ENCODE measurements around the gene ITPK1.

Gene ITPK1

DNA sequence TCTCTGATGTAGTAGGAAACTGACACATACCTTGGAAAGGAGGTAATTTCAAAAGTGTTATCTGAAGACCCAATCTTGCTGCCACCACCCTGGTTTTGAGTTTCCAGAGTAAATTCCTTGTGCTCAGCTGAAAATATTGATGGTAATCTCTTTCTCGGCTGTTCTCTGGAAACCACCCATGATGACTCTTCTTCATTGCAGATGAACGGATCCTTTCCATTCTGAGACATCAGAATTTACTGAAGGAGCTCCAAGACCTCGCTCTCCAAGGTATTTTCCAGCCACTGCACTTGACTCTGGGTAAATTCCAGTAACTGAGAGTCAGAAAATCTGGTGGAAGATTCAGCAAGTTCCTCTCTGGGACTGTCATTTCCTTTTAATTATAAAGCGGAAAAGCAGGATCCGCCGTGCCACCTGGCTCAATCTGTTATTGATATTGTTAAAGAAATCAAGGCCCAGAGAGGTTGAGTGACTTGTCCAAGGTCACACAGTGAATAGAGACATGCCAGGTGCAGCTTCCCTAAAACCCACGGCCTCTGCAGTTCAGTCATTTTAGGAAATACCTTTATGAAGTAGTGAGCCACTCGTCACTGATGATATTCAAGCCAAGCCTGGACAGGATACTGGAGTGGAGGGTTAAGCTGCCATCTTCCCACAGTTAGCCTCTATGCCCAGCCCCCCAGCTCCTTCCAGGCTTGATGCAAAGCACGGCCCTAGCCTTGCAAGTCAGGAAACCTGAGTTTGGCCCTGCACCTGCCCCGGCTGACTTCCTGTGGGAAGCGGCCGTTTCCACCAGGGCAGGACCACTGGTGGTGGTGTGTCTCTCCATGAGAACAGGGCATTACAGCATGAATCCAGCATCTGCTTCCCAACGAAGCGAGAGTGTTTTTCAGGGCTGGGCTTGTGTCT is 188.1 kb downstream of the ITPK1 start:
- Histone ChIP-seq H4K20me1 (ENCODE audit: insufficient read depth) (no peaks in the 10 kb centered on the region), H3K4me2 (no peak overlapping the region), H3K9ac (no peak overlapping the region), H3K27ac (no peak overlapping the region), H3K36me3 (ENCODE audit: insufficient read depth) (no peaks in the 10 kb centered on the region), H3K4me3 (IDR thresholded peaks at IDR 0.05; ENCODE audit: insufficient read depth, low read depth, low read length) (no peak overlapping the region), H3K4me1 (ENCODE audit: low read depth, poor library complexity, severe bottlenecking) (peaks cover 10% of the 10 kb centered on the region), H3K27me3 (ENCODE audit: insufficient read depth, low read depth) (no peaks in the 10 kb centered on the region), H3K79me2 (ENCODE audit: insufficient read depth, low read depth) (no peaks in the 10 kb centered on the region), H2AFZ (ENCODE audit: low read depth) (no peak overlapping the region)
- TF ChIP-seq, protein P1, sequence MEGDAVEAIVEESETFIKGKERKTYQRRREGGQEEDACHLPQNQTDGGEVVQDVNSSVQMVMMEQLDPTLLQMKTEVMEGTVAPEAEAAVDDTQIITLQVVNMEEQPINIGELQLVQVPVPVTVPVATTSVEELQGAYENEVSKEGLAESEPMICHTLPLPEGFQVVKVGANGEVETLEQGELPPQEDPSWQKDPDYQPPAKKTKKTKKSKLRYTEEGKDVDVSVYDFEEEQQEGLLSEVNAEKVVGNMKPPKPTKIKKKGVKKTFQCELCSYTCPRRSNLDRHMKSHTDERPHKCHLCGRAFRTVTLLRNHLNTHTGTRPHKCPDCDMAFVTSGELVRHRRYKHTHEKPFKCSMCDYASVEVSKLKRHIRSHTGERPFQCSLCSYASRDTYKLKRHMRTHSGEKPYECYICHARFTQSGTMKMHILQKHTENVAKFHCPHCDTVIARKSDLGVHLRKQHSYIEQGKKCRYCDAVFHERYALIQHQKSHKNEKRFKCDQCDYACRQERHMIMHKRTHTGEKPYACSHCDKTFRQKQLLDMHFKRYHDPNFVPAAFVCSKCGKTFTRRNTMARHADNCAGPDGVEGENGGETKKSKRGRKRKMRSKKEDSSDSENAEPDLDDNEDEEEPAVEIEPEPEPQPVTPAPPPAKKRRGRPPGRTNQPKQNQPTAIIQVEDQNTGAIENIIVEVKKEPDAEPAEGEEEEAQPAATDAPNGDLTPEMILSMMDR (conservative IDR thresholded peaks at IDR 0.05; ENCODE audit: low read depth, low read length), result no peak

DNA sequence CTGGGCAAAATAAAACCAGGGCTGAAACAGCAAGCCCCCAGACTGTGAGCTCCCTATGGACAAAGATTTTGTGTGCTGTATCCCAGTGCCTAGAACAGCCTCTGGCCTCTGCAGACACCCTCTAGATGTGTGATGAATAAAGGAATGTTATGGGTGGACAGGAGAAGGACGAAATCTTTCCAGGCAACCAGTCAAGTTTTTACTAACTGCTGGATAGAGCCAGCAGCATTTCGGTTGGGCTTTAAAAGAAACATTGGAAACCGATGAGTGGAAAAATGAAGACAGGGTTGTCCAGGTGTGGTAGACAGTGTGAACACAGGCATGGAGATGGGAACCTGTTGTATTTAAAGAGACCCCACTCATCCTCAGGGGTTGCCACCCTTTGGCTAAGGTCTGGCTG is 188.8 kb downstream of the ITPK1 start:
- H3K4me1 ChIP-seq (ENCODE audit: low read depth, poor library complexity, severe bottlenecking), result peaks cover 10% of the 10 kb centered on the region
- H4K20me1 ChIP-seq (ENCODE audit: insufficient read depth), result no peaks in the 10 kb centered on the region
- H3K4me2 ChIP-seq, result no peak overlapping the region
- H3K9ac ChIP-seq, result no peak overlapping the region
- TF ChIP-seq, protein P1 (conservative IDR thresholded peaks at IDR 0.05; ENCODE audit: low read depth, low read length), result no peak
- H3K27ac ChIP-seq, result no peak overlapping the region
- no peak overlapping the region for H2AFZ ChIP-seq (ENCODE audit: low read depth)
- H3K4me3 ChIP-seq (IDR thresholded peaks at IDR 0.05; ENCODE audit: insufficient read depth, low read depth, low read length), result no peak overlapping the region
- no peaks in the 10 kb centered on the region for H3K79me2 ChIP-seq (ENCODE audit: insufficient read depth, low read depth)
- no peaks in the 10 kb centered on the region for H3K27me3 ChIP-seq (ENCODE audit: insufficient read depth, low read depth)
- no peaks in the 10 kb centered on the region for H3K36me3 ChIP-seq (ENCODE audit: insufficient read depth)

DNA sequence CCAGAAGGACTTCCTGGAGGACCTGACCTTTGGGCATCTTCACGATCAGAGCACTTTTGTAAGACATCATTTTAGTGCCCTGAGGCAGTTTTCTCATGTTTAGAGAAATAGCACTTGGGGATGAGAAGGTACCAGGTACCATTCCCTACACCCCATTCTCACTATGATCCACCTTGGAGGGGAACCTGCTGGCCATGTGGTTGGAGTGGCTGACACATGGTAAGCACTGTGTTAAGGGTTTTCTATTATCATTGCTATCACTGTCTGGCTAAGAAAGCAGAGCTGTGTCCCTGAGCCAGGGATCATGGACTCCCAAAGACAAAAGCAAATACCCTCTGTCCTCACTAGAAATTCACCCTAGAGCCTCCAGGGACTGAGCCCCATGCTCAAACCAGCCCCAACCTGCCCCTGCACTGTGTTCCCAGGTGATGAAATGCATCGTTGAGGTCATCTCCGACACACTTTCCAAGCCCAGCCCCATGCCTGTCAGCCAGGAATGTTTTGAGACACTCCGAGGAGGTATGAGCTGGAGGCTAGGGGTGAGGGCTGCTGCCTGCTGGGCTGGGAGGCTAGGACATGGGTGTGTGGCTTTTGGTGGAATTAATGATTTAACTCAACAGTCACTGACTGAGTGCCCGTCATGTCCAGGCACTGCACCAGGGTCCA is 189.4 kb downstream of the ITPK1 start:
- Histone ChIP-seq H3K4me3 (IDR thresholded peaks at IDR 0.05; ENCODE audit: insufficient read depth, low read depth, low read length) (no peak overlapping the region), H3K79me2 (ENCODE audit: insufficient read depth, low read depth) (no peaks in the 10 kb centered on the region), H3K36me3 (ENCODE audit: insufficient read depth) (no peaks in the 10 kb centered on the region), H4K20me1 (ENCODE audit: insufficient read depth) (no peaks in the 10 kb centered on the region), H3K27ac (no peak overlapping the region), H3K4me1 (ENCODE audit: low read depth, poor library complexity, severe bottlenecking) (peaks cover 10% of the 10 kb centered on the region), H3K4me2 (no peak overlapping the region), H2AFZ (ENCODE audit: low read depth) (no peak overlapping the region), H3K9ac (no peak overlapping the region), H3K27me3 (ENCODE audit: insufficient read depth, low read depth) (no peaks in the 10 kb centered on the region)
- TF ChIP-seq, protein P1 (conservative IDR thresholded peaks at IDR 0.05; ENCODE audit: low read depth, low read length), result no peak

DNA sequence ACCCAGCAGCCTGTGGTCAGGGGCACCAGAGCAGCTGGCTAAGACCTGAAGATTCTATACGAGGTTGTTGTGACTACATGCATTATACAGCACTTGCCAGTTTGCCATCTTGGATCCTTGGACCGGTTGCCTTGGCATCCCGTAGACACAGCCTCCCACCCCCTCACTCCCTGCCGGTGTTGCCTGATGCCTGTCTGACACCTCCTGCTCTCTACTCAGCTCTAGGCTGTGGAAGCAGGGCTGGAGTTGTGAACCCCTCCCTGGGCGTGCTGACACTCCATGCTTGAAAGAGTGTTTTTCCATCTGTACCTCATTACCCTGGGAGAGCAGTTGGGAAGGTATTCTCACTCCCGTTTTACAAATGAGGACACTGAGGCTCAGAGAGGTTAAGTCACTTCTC is 190.3 kb downstream of the ITPK1 start:
- Histone ChIP-seq H3K9ac (no peak overlapping the region), H3K36me3 (ENCODE audit: insufficient read depth) (no peaks in the 10 kb centered on the region), H3K27me3 (ENCODE audit: insufficient read depth, low read depth) (no peaks in the 10 kb centered on the region), H4K20me1 (ENCODE audit: insufficient read depth) (no peaks in the 10 kb centered on the region), H3K4me2 (no peak overlapping the region), H3K27ac (no peak overlapping the region), H2AFZ (ENCODE audit: low read depth) (no peak overlapping the region), H3K4me3 (IDR thresholded peaks at IDR 0.05; ENCODE audit: insufficient read depth, low read depth, low read length) (no peak overlapping the region), H3K4me1 (ENCODE audit: low read depth, poor library complexity, severe bottlenecking) (peaks cover 10% of the 10 kb centered on the region), H3K79me2 (ENCODE audit: insufficient read depth, low read depth) (no peaks in the 10 kb centered on the region)
- TF ChIP-seq, protein P1 (conservative IDR thresholded peaks at IDR 0.05; ENCODE audit: low read depth, low read length), result no peak

Data from KMS-11 (cell line).